Activated CD8-positive, alpha-beta memory T cell treated with anti-CD3 and anti-CD28 coated beads, Interleukin-2, amount 50 U/mL, for 1 hour (primary cell): ENCODE data around the gene SENP1.
A peak's percentile ranks its signal among the peaks of the same experiment; 100 is the strongest.
"Not testable (repeated sequence)": the region's sequence is repeated elsewhere in the genome, so short reads cannot be mapped to it uniquely, and the experiment has no call there.

Source experiments
- DNase-seq: peaks from one replicate; pipeline ENCODE4 v3.0.0-alpha.2; 2020; ENCODE audit errors: extremely low read depth

SENP1 gene

GRCh38 chr12:48105867-48106680 lies at the start of gene SENP1:
Gene SENP1 (minus strand): TSS chr12:48106079. CDS start chr12:48101472, 4,607 bp downstream.
- DNase-seq, result peak; percentile 78

DNA sequence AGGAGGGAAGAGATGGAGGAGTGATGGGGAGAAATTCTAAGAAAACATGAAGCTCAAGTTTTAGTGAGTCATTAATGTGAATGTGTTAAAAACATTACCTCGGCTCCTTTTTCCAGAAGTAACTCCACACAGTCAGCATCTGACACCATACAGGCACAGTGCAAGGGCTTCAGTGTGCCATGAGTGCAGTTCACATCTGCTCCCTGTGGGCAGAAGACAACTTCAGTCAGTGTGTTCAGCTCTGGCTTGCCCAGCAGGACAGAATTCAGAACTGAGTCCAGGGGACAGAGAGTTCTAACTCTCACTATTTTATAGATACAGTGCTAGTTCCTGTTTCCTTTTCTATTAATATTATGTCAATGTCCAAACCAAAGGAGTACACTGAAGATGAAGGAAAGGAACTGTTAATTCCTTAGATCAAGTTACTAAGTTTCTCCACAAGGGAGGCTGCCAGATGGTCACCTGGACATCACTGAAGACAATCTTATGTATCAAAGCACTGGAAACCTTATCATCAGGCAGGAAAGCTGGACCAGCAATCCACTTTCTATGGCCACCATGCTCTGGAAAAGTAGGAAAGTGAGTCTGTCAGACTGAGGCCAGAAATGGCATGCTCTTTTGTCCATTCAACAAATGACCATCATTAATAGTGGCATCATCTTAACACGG lies 45.4 kb upstream of the SENP1 start:
- no peak for DNase-seq

GRCh38 chr12:48145981-48146380 lies 40.1 kb upstream of the SENP1 start:
- no peak for DNase-seq

DNA sequence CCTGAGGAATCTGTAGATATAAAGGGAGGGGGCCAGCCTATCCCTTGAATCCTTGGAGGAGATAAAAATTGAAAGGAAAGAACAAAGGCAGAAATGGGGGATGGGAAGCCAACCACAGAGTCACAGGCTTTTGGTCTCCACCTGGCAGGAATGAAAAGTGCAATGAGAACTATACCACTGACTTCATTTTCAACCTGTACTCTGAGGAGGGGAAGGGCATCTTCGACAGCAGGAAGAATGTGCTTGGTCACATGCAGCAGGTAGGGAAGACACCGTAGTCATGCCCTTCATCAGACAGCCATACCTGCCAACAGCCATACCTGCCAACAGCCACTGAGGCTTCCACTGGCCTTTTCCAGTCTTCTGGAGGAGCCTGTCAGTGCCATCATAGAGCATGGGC lies 38.0 kb upstream of the SENP1 start:
- no peak for DNase-seq

- no peak for DNase-seq
Observed at GRCh38 chr12:48142818-48143674, 37.2 kb upstream of the SENP1 start.

- DNase-seq, result no peak
Observed at GRCh38 chr12:48135027-48135426, 29.1 kb upstream of the SENP1 start.

- DNase-seq, result no peak
Observed at GRCh38 chr12:48132826-48133225, 26.9 kb upstream of the SENP1 start.

DNA sequence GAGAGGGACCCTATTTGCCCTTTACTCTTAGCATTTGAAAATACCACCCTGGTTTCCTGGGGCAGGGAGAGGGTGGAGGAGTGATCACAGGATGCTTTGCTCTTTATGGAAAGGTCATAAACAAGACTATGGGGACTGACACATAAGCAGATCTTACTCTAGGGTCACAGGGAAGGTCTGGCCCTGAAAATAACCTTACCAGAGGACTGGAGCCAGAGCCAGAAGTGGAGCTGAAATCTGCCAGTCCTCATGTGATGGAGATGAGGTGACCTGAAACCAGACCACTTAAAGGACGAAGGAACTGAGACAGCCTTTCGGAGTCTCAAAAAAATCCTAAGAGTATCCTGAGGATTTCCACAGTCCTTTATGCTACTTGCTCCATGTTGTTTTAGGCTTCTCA lies 25.6 kb upstream of the SENP1 start:
- no peak for DNase-seq

DNA sequence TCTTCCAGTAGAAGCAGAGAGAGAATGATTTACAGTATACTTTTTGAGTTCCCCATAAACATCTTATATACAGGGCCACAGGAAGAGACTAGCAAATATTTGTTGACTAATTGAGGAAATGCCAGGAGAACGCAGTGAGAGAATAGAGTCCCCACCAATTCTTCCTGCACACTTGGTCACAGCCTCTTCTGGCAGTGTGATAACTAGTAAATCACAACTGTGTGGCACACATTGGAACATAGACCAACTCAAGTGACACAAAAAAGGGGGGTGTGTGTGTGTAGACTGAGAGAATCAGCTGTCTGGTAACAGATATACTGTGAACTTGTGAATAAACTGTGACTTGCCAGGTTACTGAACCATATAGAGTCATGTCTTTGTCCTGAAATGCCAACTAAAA lies 23.5 kb upstream of the SENP1 start:
- no peak for DNase-seq

DNA sequence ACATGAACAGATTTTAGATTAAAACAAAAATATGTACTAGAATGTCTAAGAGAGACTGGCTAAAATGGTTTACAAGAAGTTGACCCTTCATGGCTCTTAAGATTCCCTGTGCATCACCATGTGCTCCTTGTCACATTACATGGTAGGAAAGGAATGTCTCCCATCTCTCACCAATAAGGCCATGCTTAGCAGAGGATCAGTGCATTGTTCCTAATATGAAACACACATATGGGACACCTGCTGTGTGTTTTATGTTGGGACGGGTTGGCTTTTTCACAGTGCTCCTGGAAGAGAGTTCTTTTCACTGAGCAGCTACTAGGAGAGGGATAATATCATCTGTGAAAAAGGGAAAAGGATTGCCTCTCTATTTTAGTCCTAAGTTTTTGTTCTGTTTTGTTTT lies 22.9 kb upstream of the SENP1 start:
- no peak for DNase-seq

- DNase-seq, result no peak
Observed at GRCh38 chr12:48126953-48127630, 21.2 kb upstream of the SENP1 start.

GRCh38 chr12:48125985-48126384 lies 20.1 kb upstream of the SENP1 start:
- no peak for DNase-seq

- DNase-seq, result not testable (repeated sequence)
Observed at GRCh38 chr12:48125542-48125941, 19.7 kb upstream of the SENP1 start.

DNA sequence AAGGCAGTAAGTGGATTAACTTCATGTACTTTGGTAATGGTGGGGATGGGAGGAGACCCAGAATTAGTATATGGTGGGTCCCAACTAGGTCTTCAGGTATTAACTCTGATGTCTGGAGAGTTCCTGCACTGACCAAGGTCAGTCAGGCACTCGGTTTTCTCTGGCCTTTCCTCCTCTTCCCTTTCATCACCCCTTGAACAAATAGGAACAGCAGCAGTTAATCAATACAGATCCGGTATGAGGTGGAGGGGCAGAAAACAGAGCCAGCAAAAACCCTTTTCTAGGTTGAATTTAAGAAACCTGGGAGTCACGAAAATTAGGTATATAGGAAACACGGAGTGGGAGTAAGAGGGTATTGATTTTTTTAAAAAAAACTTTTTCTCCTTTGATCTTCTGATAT lies 17.3 kb upstream of the SENP1 start:
- DNase-seq, result no peak

DNA sequence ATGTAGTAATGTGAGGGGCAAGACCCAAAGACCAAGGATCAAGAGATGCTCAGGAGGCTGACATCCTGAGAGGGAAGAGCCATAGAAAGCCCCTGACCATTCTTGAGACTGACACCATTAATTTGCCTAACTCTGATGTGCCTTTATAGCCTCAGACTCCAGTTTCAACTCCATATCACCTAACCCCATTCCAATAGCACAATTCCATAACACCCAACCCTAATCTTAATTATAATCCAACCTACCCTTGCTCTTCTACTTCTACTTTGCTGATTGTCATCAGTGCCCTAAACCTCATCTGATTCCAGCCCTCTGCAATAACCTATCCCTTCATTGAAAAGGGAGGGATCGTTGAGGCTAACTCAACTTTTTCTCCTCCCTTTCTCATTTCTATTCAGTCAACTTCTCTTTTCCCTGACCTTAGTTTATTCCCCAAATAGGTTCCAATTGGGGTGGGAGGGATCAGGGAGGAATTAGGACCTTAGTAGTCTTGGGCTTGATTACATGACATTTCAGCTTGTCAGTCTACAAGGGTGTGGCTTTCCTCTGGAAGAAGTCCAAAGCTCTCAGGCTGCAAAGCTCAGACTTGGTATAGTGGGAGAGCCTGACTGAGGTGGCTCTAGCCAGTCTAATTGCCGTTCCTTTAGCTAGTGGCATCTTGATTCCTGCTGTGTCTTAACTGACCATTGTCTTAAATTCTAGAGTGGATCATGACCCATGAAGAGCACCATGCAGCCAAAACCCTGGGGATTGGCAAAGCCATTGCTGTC lies 16.4 kb upstream of the SENP1 start:
- no peak for DNase-seq

- DNase-seq, result no peak
Observed at GRCh38 chr12:48121522-48121921, 15.6 kb upstream of the SENP1 start.

DNA sequence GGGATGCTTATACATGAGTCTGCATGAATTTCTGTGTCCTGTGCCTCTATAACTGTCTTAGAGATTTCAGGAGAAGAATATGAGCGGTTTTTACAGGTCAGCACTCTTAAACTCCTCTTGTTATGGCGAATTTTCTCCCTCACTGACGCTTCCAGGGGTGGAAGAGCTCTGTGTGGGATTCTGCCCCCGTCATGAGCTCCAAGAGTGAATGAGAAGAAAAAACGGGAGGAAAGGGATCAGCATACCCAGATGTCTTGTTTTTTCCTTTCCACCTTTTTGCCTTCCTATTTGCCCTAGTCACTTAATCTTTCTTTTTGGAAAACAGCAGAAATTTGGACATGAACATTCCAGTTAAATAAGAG lies 13.9 kb upstream of the SENP1 start:
- no peak for DNase-seq

GRCh38 chr12:48119078-48119833 lies 13.4 kb upstream of the SENP1 start, which contains the start of gene PFKM:
Gene PFKM (plus strand): TSS chr12:48119364. CDS start chr12:48122775, 3,411 bp downstream.
- peak; percentile 18 for DNase-seq

DNA sequence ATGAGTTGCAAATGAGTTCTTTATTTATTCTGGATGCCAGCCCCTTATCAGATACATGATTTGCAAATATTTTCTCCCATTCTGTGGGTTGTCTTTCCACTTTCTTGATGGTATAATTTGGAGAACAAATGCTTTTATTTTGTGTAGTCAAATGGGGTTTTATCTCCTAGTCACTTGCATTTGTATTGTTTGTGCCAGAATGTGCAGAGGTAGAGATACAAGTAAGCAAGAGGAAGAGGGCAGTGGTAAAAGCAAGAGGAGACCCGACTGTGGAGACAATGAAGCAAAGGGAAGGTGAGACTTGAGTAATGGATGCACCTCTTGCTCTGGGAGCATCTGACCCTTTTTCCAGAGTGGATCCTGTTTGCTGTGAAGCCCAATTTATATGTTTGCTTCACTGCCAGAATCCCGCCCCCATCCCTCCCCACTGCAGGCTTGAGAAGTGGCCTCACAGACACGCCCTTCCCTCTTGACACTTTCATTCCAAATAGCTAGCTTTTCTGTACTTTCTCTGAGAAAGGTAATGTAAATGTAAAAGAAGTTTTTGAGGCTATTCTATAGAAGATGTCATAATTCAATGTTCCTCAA lies 12.5 kb upstream of the SENP1 start:
- DNase-seq, result no peak

GRCh38 chr12:48115957-48116356 lies 10.1 kb upstream of the SENP1 start:
- no peak for DNase-seq
